Loucy (cell line): ENCODE data around the gene NDUFS1.
"Not testable (repeated sequence)": the region's sequence is repeated elsewhere in the genome, so short reads cannot be mapped to it uniquely, and the experiment has no call there.

ENCODE experiments used
- H2AFZ ChIP-seq: fragments of 200-600 bp; sonication (generic); 2 replicates; pipeline ENCODE4 v1.6.0; 2016; ENCODE audit warnings: antibody characterized with exemption, mild to moderate bottlenecking, low read length, moderate library complexity
- H3F3A ChIP-seq: fragments of 200-600 bp; 2 replicates; pipeline ENCODE4 v1.6.0; 2016; ENCODE audit warnings: antibody characterized with exemption, low read depth, mild to moderate bottlenecking
- H3K27me3 ChIP-seq: fragments of 200-600 bp; sonication (generic); 2 replicates; pipeline ENCODE4 v1.6.1; 2014; ENCODE audit warnings: low read length, mild to moderate bottlenecking; ENCODE audit not compliant: insufficient read depth, poor library complexity, severe bottlenecking
- H3K36me3 ChIP-seq: fragments of 200-600 bp; sonication (generic); 2 replicates; pipeline ENCODE4 v1.6.1; 2016; ENCODE audit warnings: low read length; ENCODE audit not compliant: insufficient read depth
- H3K4me1 ChIP-seq: fragments of 200-600 bp; sonication (generic); 2 replicates; pipeline ENCODE4 v1.5.1; 2014; ENCODE audit warnings: low read length, mild to moderate bottlenecking; ENCODE audit not compliant: insufficient read depth, poor library complexity, severe bottlenecking
- H3K4me2 ChIP-seq: fragments of 200-600 bp; sonication (generic); 2 replicates; pipeline ENCODE4 v1.6.0; 2014; ENCODE audit warnings: antibody characterized with exemption, low read length, low read depth, mild to moderate bottlenecking; ENCODE audit not compliant: poor library complexity, severe bottlenecking
- H3K4me3 ChIP-seq: fragments of 200-600 bp; sonication (generic); 2 replicates; pipeline ENCODE4 v1.5.1; 2014; ENCODE audit warnings: low read length, mild to moderate bottlenecking, mixed read lengths; ENCODE audit not compliant: poor library complexity, severe bottlenecking
- H3K79me2 ChIP-seq: fragments of 200-600 bp; sonication (generic); 2 replicates; pipeline ENCODE4 v1.6.1; 2014; ENCODE audit warnings: low read length; ENCODE audit not compliant: insufficient read depth
- H3K9ac ChIP-seq: fragments of 200-600 bp; sonication (generic); 2 replicates; pipeline ENCODE4 v1.6.0; 2014; ENCODE audit warnings: mild to moderate bottlenecking, low read depth, low read length, moderate library complexity; ENCODE audit not compliant: poor library complexity, severe bottlenecking
- H3K9me2 ChIP-seq: fragments of 200-600 bp; sonication (generic); replicated peaks from 2 replicates; pipeline ENCODE4 v1.6.1; 2016; ENCODE audit warnings: low read depth, low read length, mixed read lengths
- H3K9me3 ChIP-seq: fragments of 200-600 bp; sonication (generic); 2 replicates; pipeline ENCODE4 v1.6.1; 2014; ENCODE audit warnings: mild to moderate bottlenecking, antibody characterized with exemption, low read length, low read depth; ENCODE audit not compliant: insufficient read depth
- H4K20me1 ChIP-seq: fragments of 200-600 bp; sonication (generic); 2 replicates; pipeline ENCODE4 v1.6.0; 2014; ENCODE audit warnings: antibody characterized with exemption, low read length, mild to moderate bottlenecking; ENCODE audit not compliant: insufficient read depth, poor library complexity, severe bottlenecking
- EZH2phosphoT487 ChIP-seq: fragments of 200-600 bp; IDR thresholded peaks from 2 replicates; pipeline ENCODE4 v1.6.1; 2018; ENCODE audit warnings: antibody characterized with exemption, mild to moderate bottlenecking, moderate library complexity, borderline replicate concordance
- TF ChIP-seq, protein P1 (sequence below): fragments of 200-600 bp; sonication (generic); conservative IDR thresholded peaks from 2 replicates; pipeline ENCODE4 v1.5.1; 2014; ENCODE audit warnings: mild to moderate bottlenecking, antibody characterized with exemption, low read length

The NDUFS1 gene

GRCh38 chr2:206143451-206143850 lies 15.8 kb downstream of the NDUFS1 start:
- H3K4me3 ChIP-seq = no peak overlapping the region
- H3K9me3 ChIP-seq = no peaks in the 10 kb centered on the region
- H3K27me3 ChIP-seq = no peaks in the 10 kb centered on the region
- no peak overlapping the region for H2AFZ ChIP-seq
- no peak overlapping the region for H3K4me2 ChIP-seq
- H3K9ac ChIP-seq = no peak overlapping the region
- no peaks in the 10 kb centered on the region for H3F3A ChIP-seq
- no peaks in the 10 kb centered on the region for H3K9me2 ChIP-seq
- no peaks in the 10 kb centered on the region for H4K20me1 ChIP-seq
- no peak for TF ChIP-seq EZH2phosphoT487
- TF ChIP-seq, protein P1, sequence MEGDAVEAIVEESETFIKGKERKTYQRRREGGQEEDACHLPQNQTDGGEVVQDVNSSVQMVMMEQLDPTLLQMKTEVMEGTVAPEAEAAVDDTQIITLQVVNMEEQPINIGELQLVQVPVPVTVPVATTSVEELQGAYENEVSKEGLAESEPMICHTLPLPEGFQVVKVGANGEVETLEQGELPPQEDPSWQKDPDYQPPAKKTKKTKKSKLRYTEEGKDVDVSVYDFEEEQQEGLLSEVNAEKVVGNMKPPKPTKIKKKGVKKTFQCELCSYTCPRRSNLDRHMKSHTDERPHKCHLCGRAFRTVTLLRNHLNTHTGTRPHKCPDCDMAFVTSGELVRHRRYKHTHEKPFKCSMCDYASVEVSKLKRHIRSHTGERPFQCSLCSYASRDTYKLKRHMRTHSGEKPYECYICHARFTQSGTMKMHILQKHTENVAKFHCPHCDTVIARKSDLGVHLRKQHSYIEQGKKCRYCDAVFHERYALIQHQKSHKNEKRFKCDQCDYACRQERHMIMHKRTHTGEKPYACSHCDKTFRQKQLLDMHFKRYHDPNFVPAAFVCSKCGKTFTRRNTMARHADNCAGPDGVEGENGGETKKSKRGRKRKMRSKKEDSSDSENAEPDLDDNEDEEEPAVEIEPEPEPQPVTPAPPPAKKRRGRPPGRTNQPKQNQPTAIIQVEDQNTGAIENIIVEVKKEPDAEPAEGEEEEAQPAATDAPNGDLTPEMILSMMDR = no peak
- no peaks in the 10 kb centered on the region for H3K4me1 ChIP-seq
- H3K36me3 ChIP-seq = peaks cover 82% of the 10 kb centered on the region
- no peaks in the 10 kb centered on the region; the same call in 1 of the 2 replicates for H3K79me2 ChIP-seq

GRCh38 chr2:206127656-206128055 lies 31.6 kb downstream of the NDUFS1 start:
- H3K27me3 ChIP-seq = no peaks in the 10 kb centered on the region
- H4K20me1 ChIP-seq = no peaks in the 10 kb centered on the region
- no peaks in the 10 kb centered on the region for H3K9me3 ChIP-seq
- no peak overlapping the region for H3K9ac ChIP-seq
- no peak overlapping the region for H2AFZ ChIP-seq
- H3K79me2 ChIP-seq = no peaks in the 10 kb centered on the region
- H3K9me2 ChIP-seq = no peaks in the 10 kb centered on the region
- peaks cover 63% of the 10 kb centered on the region for H3K36me3 ChIP-seq
- H3F3A ChIP-seq = no peaks in the 10 kb centered on the region
- no peak overlapping the region for H3K4me3 ChIP-seq
- TF ChIP-seq, protein P1 = peak; percentile 43
- no peak for TF ChIP-seq EZH2phosphoT487
- no peaks in the 10 kb centered on the region for H3K4me1 ChIP-seq
- no peak overlapping the region for H3K4me2 ChIP-seq

DNA sequence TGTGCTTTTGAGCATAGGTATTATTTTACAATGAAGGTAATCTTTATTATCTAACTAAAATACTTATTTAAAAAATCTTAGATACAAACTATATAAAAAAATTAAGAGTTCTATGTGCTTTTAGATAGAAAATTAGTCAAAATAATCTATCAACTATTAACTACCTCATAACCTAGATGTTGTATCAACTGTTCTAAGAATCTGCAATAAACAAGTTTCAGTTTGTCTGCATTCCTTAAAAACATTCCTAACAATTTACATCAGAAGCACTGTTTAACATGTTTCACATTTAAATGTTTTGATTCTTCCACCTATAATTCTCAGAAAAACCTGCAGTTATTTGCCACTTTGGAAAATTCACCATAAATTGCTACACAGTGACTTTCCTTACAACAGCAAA lies 33.3 kb downstream of the NDUFS1 start:
- TF ChIP-seq, protein P1 = no peak
- TF ChIP-seq EZH2phosphoT487 = no peak
- Histone ChIP-seq H3K9me3 (no peaks in the 10 kb centered on the region), H3F3A (no peaks in the 10 kb centered on the region), H2AFZ (no peak overlapping the region), H3K79me2 (no peaks in the 10 kb centered on the region), H3K4me1 (no peaks in the 10 kb centered on the region), H3K4me2 (no peak overlapping the region), H3K9ac (no peak overlapping the region), H3K4me3 (no peak overlapping the region), H3K36me3 (peaks cover 67% of the 10 kb centered on the region), H4K20me1 (no peaks in the 10 kb centered on the region), H3K9me2 (no peaks in the 10 kb centered on the region), H3K27me3 (no peaks in the 10 kb centered on the region)

DNA sequence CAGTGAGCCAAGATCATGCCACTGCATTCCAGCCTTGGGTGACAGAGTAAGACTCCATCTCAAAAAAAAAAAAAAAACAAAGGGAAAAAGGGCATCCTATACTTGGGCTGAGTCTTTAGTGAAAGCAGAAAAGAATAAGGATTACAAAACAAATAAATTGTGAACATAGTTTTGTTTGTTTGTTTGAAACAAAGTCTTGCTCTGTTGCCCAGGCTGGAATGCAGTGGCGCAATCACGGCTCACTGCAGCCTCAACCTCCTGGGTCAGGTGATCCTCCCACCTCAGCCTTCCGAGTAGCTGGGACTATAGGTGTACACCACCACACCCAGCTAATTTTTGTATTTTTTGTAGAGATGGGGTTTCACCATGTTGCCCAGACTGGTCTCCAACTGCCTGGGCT lies 36.7 kb downstream of the NDUFS1 start:
- not testable (repeated sequence) for H3K9me3 ChIP-seq, H3K9me2 ChIP-seq, H3K4me1 ChIP-seq, H3F3A ChIP-seq, H4K20me1 ChIP-seq, H2AFZ ChIP-seq, H3K79me2 ChIP-seq, H3K4me3 ChIP-seq, H3K4me2 ChIP-seq, H3K27me3 ChIP-seq, H3K9ac ChIP-seq
- H3K36me3 ChIP-seq = peaks cover 69% of the 10 kb centered on the region
